Measurements from ENCODE around the gene DMAC2L. TPM values are rescaled to one million over a fixed set of nuclear protein-coding genes. Genes with fewer than 3 reads are reported as not detected.

The DMAC2L gene
- total RNA-seq, 2 experiments from 2014 or later = 15.7 to 20.6 TPM

DNA sequence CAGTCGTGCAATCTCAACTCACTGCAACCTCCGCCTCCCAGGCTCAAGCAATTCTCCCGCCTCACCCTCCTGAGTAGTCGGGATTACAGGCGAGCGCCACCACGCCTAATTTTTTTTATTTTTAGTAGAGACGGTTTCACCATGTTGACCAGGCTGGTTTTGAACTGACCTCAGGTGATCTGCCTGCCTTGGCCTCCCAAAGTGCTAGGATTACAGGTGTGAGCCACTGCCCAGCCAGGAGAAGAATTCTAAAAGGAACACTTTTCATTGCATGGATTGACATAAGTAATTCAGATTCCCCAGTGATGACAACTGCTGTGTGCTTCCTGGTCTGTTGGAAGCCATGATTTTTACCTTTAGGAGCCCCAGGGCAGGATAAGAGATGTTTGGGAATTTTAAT lies 22.1 kb downstream of the DMAC2L start:
- H3K4me3 Mint-ChIP-seq = no peak overlapping the region
- POLR2A ChIA-PET = no interaction called here
- no peaks in the 10 kb centered on the region for H3K27me3 Mint-ChIP-seq
- DNase-seq = no peak
- H3K36me3 Mint-ChIP-seq (ENCODE audit: low read depth) = peaks cover 40% of the 10 kb centered on the region
- H3K4me1 Mint-ChIP-seq = peaks cover 13% of the 10 kb centered on the region
- no peaks in the 10 kb centered on the region for H3K9me3 Mint-ChIP-seq
- H3K27ac Mint-ChIP-seq = no peak overlapping the region
- CTCF ChIA-PET = interaction anchor here (0.6 to 2.0 kb wide), 2 partner anchors 13 to 1021 kb away, joined by 3 to 4 read pairs; no protein-coding TSS in a partner anchor

DNA sequence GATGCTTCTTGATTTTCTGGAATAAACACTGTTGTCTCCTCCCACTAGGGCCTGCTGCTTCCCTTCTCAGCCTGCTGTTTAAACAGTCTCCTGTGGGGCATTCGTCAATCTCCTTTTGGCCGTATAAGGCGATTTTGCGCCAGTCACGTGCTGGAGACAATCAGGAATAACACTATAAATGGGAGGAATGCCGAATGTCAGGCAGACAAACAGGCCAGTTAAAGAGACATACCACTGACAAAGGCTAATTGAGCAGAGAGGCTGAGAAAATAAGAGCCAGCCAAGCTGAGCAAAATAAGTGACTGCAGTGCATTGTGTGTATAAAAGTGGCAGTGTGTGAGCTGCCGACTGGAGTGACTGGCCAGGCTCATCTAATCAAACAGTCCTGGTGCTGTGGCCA lies 23.3 kb downstream of the DMAC2L start:
- Mint-ChIP-seq H3K9me3 (no peaks in the 10 kb centered on the region), H3K4me3 (no peak overlapping the region), H3K36me3 (ENCODE audit: low read depth) (peaks cover 34% of the 10 kb centered on the region), H3K27ac (no peak overlapping the region), H3K4me1 (peaks cover 13% of the 10 kb centered on the region), H3K27me3 (no peaks in the 10 kb centered on the region)
- CTCF ChIA-PET = interaction anchor here (0.5 to 1.5 kb wide), 4 partner anchors 10 to 76 kb away, joined by 3 to 4 read pairs (median 3); no protein-coding TSS in a partner anchor
- POLR2A ChIA-PET = no interaction called here
- DNase-seq = no peak

DNA sequence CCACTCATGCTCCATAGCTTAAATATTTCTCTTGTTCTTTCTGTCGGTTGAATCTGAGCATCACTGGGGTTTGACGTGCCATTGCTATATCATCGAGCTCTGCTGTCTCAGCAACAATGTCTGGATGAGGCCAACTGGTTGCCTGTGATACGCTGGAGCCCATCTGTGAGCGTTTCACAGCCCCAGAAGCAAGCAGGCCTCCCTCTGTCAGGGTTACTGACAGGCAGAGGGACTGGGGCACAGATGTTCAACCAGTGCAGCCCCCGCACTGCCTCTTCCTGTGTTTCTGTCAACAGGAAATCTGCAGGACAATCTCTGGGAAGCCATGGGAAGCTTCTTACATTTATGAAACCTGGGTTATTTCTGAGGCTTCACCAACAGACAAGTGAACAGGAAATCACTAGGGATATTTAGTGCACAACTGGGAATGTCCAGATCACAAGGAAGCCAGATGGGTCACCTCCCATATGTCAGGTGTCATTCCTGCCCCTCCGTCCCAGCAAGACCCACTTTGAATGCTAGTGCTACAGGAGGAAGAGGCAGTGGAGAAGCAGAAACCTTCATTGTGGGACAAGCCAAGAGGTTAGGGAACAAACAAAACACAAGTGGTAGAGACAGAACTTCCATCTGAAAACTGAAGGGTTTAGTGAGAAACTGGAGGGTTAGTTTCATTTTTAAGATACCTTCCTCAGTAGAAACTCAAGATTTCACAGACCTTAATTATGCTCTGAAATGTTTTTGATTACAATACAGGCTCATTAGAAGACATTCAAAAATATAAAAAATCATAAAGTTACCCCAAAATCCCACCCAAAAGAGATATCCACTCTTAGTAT lies 24.1 kb downstream of the DMAC2L start:
- H3K4me1 Mint-ChIP-seq = peaks cover 13% of the 10 kb centered on the region
- H3K27ac Mint-ChIP-seq = peak overlapping the region; percentile 67
- DNase-seq = no peak
- no peaks in the 10 kb centered on the region for H3K9me3 Mint-ChIP-seq
- ChIA-PET POLR2A (no interaction called here), CTCF (interaction anchor here (0.5 to 1.5 kb wide), 3 partner anchors 9 to 76 kb away, joined by 3 to 4 read pairs (median 3); no protein-coding TSS in a partner anchor)
- H3K27me3 Mint-ChIP-seq = no peaks in the 10 kb centered on the region
- peak overlapping the region; percentile 37 for H3K4me3 Mint-ChIP-seq
- peaks cover 35% of the 10 kb centered on the region for H3K36me3 Mint-ChIP-seq (ENCODE audit: low read depth)

DNA sequence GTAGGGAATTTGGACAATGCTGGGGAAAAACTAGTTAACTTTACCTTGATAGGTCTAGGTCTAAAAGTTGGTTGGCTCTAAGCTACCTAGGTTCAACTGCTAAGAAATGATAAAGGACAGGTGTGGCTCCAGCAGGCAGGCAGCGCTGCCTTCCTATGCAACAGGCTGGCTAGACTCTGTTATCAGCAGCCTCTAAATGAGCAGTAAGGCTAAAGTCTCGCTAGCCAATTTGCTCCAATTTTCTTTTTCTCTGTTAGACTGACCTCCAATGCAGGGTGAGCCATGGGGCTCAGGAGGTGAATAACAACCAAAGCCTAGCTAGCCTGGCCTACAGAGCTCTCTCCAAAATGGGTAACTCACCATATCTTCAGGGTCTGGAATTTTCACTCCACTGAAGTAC lies 26.5 kb downstream of the DMAC2L start:
- Mint-ChIP-seq H3K4me3 (no peak overlapping the region), H3K27me3 (no peaks in the 10 kb centered on the region), H3K27ac (no peak overlapping the region), H3K9me3 (no peaks in the 10 kb centered on the region), H3K4me1 (peaks cover 25% of the 10 kb centered on the region), H3K36me3 (ENCODE audit: low read depth) (peaks cover 23% of the 10 kb centered on the region)
- no peak for DNase-seq
- ChIA-PET POLR2A (no interaction called here), CTCF (interaction anchor here (1.0 to 2.1 kb wide), 2 partner anchors 12 to 18 kb away, joined by 5 read pairs; no protein-coding TSS in a partner anchor)

DNA sequence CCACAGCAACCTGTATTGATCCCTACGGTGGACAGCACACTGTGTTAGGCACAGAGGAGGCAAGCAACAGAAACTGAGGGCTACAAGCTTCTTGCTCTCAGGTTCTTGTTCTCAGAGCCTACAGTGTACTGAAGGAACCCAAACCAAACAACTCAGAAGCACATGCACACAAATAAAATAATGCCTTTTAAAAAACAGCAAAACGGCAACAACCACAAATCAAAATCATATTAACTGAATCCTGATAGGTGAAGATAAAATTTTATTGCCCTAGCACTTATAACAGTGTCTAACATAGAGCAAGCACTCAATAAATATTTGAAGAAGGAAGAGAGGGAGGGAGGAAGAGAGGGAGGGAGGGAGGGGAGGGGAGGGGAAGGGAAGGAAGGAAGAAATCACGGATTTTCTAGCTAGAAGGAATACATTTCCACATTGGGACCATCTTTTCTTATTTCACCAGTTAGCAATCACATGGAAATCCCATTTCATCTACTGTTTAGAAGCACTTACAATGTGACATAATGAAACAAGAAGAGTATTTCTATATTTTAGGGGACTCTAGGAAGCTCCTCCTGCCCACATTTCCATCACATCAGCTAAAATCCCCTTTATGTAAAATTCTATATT lies 27.2 kb downstream of the DMAC2L start:
- H3K4me3 Mint-ChIP-seq = no peak overlapping the region
- CTCF ChIA-PET = interaction anchor here (0.6 to 2.1 kb wide), 3 partner anchors 13 to 558 kb away, joined by 3 to 5 read pairs (median 5); no protein-coding TSS in a partner anchor
- H3K27me3 Mint-ChIP-seq = no peaks in the 10 kb centered on the region
- H3K9me3 Mint-ChIP-seq = no peaks in the 10 kb centered on the region
- DNase-seq = no peak
- H3K36me3 Mint-ChIP-seq (ENCODE audit: low read depth) = peaks cover 23% of the 10 kb centered on the region
- peaks cover 31% of the 10 kb centered on the region for H3K4me1 Mint-ChIP-seq
- H3K27ac Mint-ChIP-seq = no peak overlapping the region
- POLR2A ChIA-PET = no interaction called here

DNA sequence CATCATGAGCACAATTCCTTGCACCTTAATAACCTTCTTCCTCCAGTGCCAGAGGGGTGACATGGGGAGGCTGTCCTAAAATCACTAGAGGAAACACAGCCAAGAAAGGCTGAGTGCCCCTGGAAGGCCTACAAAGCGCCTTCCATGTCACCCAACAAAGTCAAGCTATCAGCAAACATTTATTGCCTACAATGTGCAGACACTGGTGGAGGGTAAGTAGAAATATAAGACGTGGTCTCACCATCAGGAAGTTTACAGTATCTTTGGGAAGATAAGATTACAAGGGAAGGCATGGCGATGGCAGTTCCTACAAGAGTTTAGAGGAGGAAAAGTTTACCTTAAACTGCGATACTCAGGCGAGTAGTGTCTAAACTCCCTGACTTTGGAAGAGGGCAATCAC lies 27.9 kb downstream of the DMAC2L start:
- Mint-ChIP-seq H3K27ac (no peak overlapping the region), H3K9me3 (no peaks in the 10 kb centered on the region), H3K27me3 (no peaks in the 10 kb centered on the region), H3K4me1 (peaks cover 34% of the 10 kb centered on the region), H3K4me3 (no peak overlapping the region), H3K36me3 (ENCODE audit: low read depth) (peaks cover 25% of the 10 kb centered on the region)
- POLR2A ChIA-PET = no interaction called here
- CTCF ChIA-PET = interaction anchor here (1.1 to 2.1 kb wide), 2 partner anchors 10 to 19 kb away, joined by 3 to 5 read pairs; no protein-coding TSS in a partner anchor
- DNase-seq = no peak

DNA sequence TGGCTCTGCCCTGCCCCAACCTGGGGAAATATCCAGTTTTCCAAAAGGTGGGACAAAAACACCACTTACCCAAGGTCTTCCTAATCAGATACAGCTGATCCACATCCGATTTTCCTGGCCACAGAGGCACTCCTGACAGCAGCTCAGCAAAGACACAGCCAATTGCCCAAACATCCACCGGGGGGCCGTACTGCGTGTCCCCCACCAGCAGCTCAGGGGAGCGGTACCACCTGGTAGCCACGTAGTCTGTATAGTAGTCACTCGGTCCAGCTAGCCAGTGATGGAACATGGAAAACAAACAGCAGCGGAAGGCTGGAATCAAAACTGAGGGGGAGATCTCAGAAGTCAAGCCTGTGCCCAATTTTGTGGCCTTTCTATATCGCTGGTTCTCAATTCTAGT lies 28.8 kb downstream of the DMAC2L start:
- peaks cover 18% of the 10 kb centered on the region for H3K36me3 Mint-ChIP-seq (ENCODE audit: low read depth)
- H3K27me3 Mint-ChIP-seq = no peaks in the 10 kb centered on the region
- H3K9me3 Mint-ChIP-seq = no peaks in the 10 kb centered on the region
- CTCF ChIA-PET = interaction anchor here (1.1 kb wide), 1 partner anchor 9 kb away, joined by 3 read pairs; no protein-coding TSS in a partner anchor
- no peak overlapping the region for H3K4me3 Mint-ChIP-seq
- H3K4me1 Mint-ChIP-seq = peaks cover 29% of the 10 kb centered on the region
- no peak overlapping the region for H3K27ac Mint-ChIP-seq
- POLR2A ChIA-PET = no interaction called here
- no peak for DNase-seq

DNA sequence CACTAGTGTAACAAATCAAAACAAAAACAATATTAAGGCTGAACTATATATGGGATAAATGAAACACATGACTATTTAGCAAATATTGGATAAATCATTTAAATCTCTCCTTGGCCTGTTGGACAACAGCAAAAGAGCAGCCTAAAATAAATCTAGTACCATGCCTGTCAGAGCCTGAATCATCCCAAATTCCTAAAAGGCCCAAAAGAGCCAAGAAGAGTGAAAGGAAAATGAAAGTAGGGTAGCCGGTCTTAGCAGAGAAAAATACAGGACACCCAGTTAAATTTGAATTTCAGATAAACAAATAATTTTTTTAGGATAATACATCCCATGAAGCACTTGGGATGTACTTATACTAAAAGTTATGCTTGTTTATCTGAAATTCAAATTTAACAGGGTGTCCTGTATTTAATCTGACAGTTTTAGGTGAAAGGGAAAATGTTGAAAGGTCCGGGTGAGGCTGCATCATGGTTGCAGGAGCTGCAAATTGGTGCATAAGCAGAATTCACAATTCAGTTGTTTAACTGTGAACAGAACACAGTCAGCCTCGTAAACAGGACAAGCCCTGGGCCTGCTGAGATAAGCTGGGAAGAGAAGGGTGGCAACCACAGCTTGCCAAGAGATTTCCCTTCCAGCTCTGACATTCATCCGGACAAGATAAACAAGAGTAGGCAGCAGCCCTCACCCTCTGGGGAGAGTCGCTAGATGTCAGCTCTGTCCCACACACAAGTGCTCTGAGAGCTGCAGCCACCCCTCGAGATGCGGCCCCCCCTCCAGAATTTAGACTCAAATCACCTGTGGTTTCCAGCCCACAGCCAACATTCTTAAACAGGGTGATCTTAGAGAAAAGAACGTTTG lies 30.3 kb downstream of the DMAC2L start:
- H3K27ac Mint-ChIP-seq = no peak overlapping the region
- ChIA-PET CTCF (interaction anchor here (0.5 to 1.1 kb wide), 4 partner anchors 21 to 704 kb away, joined by 3 to 4 read pairs (median 3); no protein-coding TSS in a partner anchor), POLR2A (interaction anchor here (0.5 to 0.6 kb wide), 2 partner anchors 518 to 554 kb away, joined by 3 to 5 read pairs; no protein-coding TSS in a partner anchor)
- DNase-seq = peak; percentile 62
- peaks cover 22% of the 10 kb centered on the region for H3K4me1 Mint-ChIP-seq
- no peaks in the 10 kb centered on the region for H3K27me3 Mint-ChIP-seq
- H3K36me3 Mint-ChIP-seq (ENCODE audit: low read depth) = peaks cover 11% of the 10 kb centered on the region
- H3K4me3 Mint-ChIP-seq = no peak overlapping the region
- H3K9me3 Mint-ChIP-seq = no peaks in the 10 kb centered on the region

DNA sequence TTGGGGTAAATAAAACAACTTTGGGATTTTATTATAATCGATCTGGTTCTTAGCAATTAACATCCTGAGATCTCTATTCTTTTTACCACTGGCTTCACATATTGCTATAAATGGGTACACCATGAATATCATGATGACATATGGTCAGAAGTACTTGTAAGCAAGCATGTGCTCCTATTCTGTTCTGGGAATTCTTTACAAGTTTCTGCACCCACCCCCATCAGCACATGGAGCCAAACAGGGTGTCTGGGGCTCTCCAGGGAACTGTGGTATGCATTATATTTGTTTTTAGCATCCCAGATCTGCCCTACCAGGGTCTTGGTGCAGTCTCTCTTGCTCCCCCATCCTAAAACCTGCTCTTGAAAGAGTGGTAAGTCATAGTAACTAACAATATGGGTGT lies 31.3 kb downstream of the DMAC2L start:
- DNase-seq = no peak
- Mint-ChIP-seq H3K9me3 (no peaks in the 10 kb centered on the region), H3K4me3 (no peak overlapping the region), H3K36me3 (ENCODE audit: low read depth) (peaks cover 12% of the 10 kb centered on the region), H3K27me3 (no peaks in the 10 kb centered on the region), H3K27ac (no peak overlapping the region), H3K4me1 (peaks cover 22% of the 10 kb centered on the region)
- POLR2A ChIA-PET = no interaction called here
- CTCF ChIA-PET = no interaction called here

DNA sequence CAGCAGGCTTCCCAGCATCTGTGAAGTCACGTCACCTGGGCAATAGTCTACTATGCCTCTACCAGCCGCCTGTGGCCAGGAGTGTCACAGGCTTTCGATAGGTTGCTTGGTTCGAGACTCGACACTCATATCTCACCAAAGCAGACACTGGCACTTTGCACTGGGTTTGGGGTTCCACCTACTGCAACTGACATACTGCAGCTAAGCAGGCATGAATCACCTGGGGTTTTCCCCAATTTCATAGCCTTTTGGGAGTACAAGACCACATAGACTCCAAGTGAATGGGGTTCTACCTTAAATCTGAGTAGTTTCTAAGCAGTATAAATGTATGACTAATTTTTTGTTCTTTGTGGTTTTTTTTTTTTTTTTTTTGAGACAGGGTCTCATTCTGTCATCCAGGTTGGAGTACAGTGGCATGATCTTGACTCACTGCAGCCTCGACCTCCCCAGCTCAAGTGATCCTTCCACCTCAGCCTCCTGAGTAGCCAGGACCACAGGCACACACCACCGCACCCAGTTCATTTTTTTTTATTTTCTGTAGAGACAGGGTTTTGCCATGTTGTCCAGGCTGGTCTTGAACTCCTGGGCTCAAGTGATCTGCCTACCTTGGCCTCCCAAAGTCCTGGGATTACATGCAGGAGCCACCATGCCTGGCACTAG lies 32.1 kb downstream of the DMAC2L start:
- peak overlapping the region; percentile 48 for H3K27ac Mint-ChIP-seq
- peaks cover 9% of the 10 kb centered on the region for H3K36me3 Mint-ChIP-seq (ENCODE audit: low read depth)
- H3K4me1 Mint-ChIP-seq = peaks cover 22% of the 10 kb centered on the region
- no peaks in the 10 kb centered on the region for H3K27me3 Mint-ChIP-seq
- DNase-seq = peak; percentile 28
- no peak overlapping the region for H3K4me3 Mint-ChIP-seq
- H3K9me3 Mint-ChIP-seq = no peaks in the 10 kb centered on the region
- ChIA-PET CTCF (interaction anchor here (0.7 to 1.3 kb wide), 7 partner anchors 8 to 27 kb away, joined by 3 to 4 read pairs (median 4); no protein-coding TSS in a partner anchor), POLR2A (no interaction called here)

DNA sequence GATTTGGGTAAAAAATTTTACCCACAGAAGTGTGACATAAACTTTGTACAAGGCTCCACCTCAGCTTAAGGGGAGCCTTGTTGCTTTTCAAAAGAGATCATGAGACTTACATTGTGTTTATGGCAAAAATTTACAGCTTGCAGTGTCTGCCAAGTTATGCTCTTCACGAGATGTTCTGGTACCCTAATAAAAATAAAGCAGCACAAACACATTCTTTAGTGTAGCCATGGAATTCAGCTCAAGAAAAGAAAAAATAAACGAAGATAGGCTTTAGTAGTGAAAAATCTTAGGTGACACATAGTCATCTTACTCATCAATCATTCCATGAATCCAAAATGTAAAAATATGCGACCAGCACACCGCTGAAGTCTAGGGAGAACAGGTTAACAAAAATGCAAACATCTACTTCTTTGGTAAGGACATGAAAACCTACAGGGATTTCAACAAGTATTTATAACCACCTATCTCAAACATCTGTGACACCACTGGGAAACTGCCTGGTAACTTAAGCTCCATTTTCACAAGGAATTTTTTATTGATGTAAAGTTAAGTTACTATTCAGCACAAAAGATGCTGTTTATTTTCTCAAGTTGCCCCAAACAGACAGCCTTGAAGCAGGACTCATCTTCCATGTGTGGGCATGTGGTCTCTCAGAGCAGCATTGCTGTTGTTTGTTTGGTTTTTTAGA lies 32.9 kb downstream of the DMAC2L start:
- no peak overlapping the region for H3K27ac Mint-ChIP-seq
- DNase-seq = no peak
- POLR2A ChIA-PET = no interaction called here
- CTCF ChIA-PET = interaction anchor here (0.7 to 2.1 kb wide), 9 partner anchors 9 to 28 kb away, joined by 3 to 6 read pairs (median 4); no protein-coding TSS in a partner anchor
- peaks cover 9% of the 10 kb centered on the region for H3K36me3 Mint-ChIP-seq (ENCODE audit: low read depth)
- H3K27me3 Mint-ChIP-seq = no peaks in the 10 kb centered on the region
- no peaks in the 10 kb centered on the region for H3K9me3 Mint-ChIP-seq
- no peak overlapping the region for H3K4me3 Mint-ChIP-seq
- H3K4me1 Mint-ChIP-seq = peaks cover 22% of the 10 kb centered on the region

Data from activated CD4-positive, alpha-beta T cell treated with anti-CD3 and anti-CD28 coated beads, Interleukin-2, amount 10 ng/mL, durations not matched to agents 7 days and 5 days (primary cell).